ENCODE measurements around the gene CHPT1. TPM values are rescaled to one million over a fixed set of nuclear protein-coding genes. Genes with fewer than 3 reads are reported as not detected.

The CHPT1 gene
- total RNA-seq, 4 donors from 2014 or later = 160 to 272 (median 228) TPM

- H3K4me1 ChIP-seq = peaks cover 0 to 28% (median 19%) of the 10 kb centered on the region in 4 donors
- TF ChIP-seq CTCF (IDR thresholded peaks at IDR 0.05) (no peak), POLR2A (IDR thresholded peaks at IDR 0.05) (no peak), EP300 (IDR thresholded peaks at IDR 0.05) (no peak)
- no peak for DNase-seq (ENCODE audit: low spot score in 2 of 2)
- H3K9me3 ChIP-seq = no peaks in the 10 kb centered on the region
- H3K27me3 ChIP-seq = no peaks in the 10 kb centered on the region
- H3K36me3 ChIP-seq = no peaks in the 10 kb centered on the region
- H3K4me3 ChIP-seq = no peak overlapping the region
- H3K27ac ChIP-seq = peak overlapping the region in 3 of 4 donors; percentile 13 to 98 (median 94)
- 98 to 100% methylated on average over 2 of the region's 2 CpGs for WGBS, 2 donors
These were observed 2.5 kb upstream of the CHPT1 start for GRCh38 chr12:101694986-101695385.

GRCh38 chr12:101695706-101696105 lies 1.7 kb upstream of the CHPT1 start:
- no peaks in the 10 kb centered on the region for H3K36me3 ChIP-seq
- H3K27me3 ChIP-seq = no peaks in the 10 kb centered on the region
- peaks cover 0 to 35% (median 23%) of the 10 kb centered on the region in 4 donors for H3K4me1 ChIP-seq
- no peak for TF ChIP-seq CTCF (IDR thresholded peaks at IDR 0.05)
- no peak for TF ChIP-seq EP300 (IDR thresholded peaks at IDR 0.05)
- no peak for TF ChIP-seq POLR2A (IDR thresholded peaks at IDR 0.05)
- 90 to 96% methylated on average over 1 of the region's 1 CpG for WGBS, 2 donors
- no peaks in the 10 kb centered on the region for H3K9me3 ChIP-seq
- H3K27ac ChIP-seq = peak overlapping the region in 3 of 4 donors; percentile 94 to 98 (median 97)
- no peak for DNase-seq (ENCODE audit: low spot score in 2 of 2)
- no peak overlapping the region for H3K4me3 ChIP-seq

GRCh38 chr12:101696251-101697196 lies 916 bp upstream of the CHPT1 start:
- Histone ChIP-seq H3K9me3 (no peaks in the 10 kb centered on the region), H3K27ac (peak overlapping the region; percentile 94 to 98 (median 96)), H3K27me3 (no peaks in the 10 kb centered on the region), H3K4me1 (peaks cover 0 to 43% (median 28%) of the 10 kb centered on the region in 4 donors), H3K4me3 (peak overlapping the region; percentile 91 to 99 (median 96)), H3K36me3 (no peaks in the 10 kb centered on the region)
- TF ChIP-seq EP300 (IDR thresholded peaks at IDR 0.05) (peak in 1 of 2 donors; percentile 15), POLR2A (IDR thresholded peaks at IDR 0.05) (no peak), CTCF (IDR thresholded peaks at IDR 0.05) (no peak)
- DNase-seq (ENCODE audit: low spot score in 2 of 2) = peak in 1 of 2 donors; percentile 54
- WGBS, 2 donors = 31 to 48% methylated on average over 18 of the region's 18 CpGs

GRCh38 chr12:101697930-101698799 lies 725 bp downstream of the CHPT1 start:
- DNase-seq (ENCODE audit: low spot score in 2 of 2) = peak; percentile 20 to 25
- Histone ChIP-seq H3K9me3 (no peaks in the 10 kb centered on the region), H3K4me3 (peak overlapping the region; percentile 91 to 99 (median 96)), H3K27ac (peak overlapping the region; percentile 94 to 98 (median 96)), H3K27me3 (no peaks in the 10 kb centered on the region), H3K36me3 (no peaks in the 10 kb centered on the region), H3K4me1 (peaks cover 0 to 59% (median 36%) of the 10 kb centered on the region in 4 donors)
- TF ChIP-seq POLR2A (IDR thresholded peaks at IDR 0.05) = peak in 1 of 2 donors; percentile 3
- TF ChIP-seq CTCF (IDR thresholded peaks at IDR 0.05) = no peak
- TF ChIP-seq EP300 (IDR thresholded peaks at IDR 0.05) = peak in 1 of 2 donors; percentile 59
- 0% methylated on average over 32 to 56 of the region's 67 CpGs for WGBS, 2 donors
